HG03097 (cell line): ENCODE data around the gene CNTN4.

Experiments used
- ATAC-seq: cut with Tn5 transposase; IDR thresholded peaks from one replicate; pipeline ENCODE4 v1.9.1; 2021; ENCODE audit not compliant: unreplicated experiment, low FRiP score

CNTN4 gene

DNA sequence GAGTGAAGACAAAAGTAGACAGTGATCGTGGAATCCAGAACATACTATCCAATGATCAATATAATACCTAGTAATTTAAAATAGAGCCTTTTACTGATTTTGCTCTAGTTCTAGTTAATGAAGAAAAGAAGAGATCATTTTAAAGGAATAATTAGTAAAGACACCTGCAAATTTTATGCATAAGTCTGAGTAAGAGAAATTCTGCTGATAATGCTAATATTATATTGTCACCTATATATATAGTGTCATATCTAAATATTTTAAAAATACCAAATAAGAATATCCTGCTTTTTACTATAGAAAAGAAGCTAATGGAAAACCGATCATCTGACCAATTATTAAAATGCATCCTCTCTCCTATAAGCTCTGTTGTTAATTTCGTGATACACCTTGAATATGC, 152.1 kb downstream of the CNTN4 start:
- no peak for ATAC-seq

DNA sequence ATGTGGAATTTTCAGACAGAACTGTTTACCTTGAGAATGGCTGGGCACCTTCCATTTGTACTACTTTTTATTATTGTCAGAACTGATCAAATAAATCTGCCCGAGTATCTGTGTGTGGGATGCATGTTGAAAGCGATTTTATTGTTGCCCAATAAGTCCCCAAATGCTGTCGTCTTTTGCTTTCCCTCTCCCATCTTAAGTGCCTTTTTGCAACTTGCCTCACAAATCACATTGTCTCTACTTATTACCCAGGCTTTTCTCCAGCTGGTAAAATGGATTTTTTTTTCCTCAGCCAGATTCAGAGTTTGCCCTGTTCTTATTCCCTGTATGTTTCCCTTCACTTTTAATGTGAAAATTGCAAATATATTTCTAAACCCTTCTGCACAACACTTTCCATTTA, 163.1 kb downstream of the CNTN4 start:
- ATAC-seq = no peak

DNA sequence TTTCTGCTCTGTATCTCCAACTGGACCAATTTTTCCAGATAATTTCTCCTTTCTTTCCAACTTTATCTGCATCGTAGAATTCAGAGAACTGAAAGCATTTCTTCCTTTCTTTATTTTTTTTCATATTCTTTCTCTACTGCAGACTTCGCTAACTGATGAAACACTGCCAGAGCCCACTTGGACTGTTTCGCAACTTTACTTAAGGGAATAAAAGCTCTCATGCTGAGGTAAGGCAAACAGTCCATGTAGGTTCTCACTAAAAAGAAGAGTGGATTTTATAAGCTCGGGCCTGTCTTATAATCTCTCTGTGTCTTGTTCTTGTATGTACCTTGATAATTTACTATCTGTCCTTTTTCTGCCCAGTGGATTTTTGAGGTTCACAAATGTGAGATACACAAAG, 163.5 kb downstream of the CNTN4 start:
- ATAC-seq = no peak

DNA sequence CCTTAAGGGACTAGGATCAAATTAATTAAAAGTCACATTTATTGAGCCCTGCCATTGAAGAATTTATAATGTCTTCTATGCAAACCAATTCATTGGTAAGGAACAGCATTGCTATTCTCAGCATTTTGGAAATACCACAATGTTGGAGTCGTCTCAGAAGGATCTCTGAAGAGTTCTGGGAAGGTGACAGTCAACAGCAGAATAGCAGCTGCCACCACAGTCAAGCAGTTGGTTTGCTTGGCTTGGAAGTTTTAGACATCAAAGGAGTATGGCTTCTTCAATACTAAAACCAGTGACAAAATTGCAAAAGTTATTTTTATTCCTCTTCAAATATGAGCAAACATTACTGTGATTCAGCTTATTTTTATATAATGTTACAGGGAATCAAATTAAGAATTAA, 167.9 kb downstream of the CNTN4 start:
- no peak for ATAC-seq

DNA sequence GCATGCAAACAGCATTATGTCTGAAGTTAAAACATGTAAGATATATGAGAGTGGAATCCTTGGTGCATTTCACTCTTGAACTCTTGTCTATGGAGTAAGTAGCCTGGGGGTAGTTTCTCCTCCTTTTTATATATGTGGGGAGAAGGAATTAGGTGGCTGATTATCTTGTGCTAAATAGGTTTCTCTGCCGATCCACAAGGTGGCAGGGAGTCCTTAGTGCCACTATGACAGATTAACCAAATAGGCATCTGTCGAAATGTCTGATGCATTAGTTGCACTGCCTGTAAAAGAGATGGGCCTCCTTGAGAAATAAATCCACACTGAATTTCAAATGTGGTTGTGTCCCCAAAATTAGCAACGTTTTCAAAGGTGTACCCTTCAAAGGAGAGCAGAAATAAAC, 170.1 kb downstream of the CNTN4 start:
- ATAC-seq = no peak

DNA sequence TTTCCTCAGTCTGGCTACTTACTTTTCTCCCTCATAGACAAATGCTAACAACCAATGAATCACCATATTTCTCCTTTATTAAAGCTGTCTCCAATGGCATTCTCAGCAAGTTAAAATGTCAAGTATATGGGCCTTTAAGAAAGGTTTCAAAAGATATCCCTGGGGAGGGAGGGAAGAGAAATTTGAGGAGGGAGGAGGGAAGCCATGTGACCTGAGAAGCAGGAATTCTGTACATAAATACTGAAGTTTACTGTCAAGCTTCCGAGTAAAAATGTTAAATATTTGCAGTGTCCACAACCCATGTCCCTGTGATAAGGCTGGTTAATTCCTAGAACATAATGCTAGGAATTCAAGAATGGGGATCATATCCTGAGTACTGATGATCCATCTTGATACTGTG, 175.9 kb downstream of the CNTN4 start:
- no peak for ATAC-seq

DNA sequence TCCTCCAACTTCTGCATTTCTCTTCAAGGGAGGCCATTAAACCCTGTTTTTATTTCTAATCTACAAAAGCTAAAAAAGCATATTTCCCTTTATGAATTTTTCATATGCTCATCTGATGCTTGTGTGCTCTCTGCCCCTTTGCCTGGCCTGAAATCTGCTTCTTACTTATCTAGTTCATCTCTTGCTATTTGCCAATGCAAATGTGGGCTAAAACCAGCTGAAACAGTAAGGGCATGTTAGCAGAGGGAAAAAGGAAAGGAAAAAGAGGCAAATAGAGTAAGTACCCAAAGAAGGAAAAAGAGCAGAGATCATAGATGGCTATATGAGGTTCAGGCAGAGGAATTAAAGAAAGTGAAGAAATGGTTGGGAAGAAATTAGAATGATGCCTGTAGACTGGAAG, 185.2 kb downstream of the CNTN4 start:
- ATAC-seq = no peak

DNA sequence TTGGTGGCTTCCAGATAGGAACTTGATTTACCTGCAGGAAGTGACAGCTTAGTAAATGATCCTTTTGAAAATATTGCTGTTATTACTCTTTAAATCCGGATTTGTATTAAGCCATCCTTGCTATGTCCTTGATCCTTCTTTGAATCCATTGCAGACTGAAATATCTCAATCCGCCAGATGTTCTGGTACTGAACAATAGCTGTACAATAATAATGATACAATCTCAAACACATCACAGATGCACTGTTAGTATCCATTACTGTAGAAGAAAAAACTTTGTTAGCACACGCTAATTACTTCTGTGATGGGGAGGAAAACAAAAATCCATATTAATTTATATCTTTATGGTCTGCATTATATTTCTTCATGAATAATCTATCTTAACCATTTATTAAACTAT, 202.3 kb downstream of the CNTN4 start:
- ATAC-seq = no peak

DNA sequence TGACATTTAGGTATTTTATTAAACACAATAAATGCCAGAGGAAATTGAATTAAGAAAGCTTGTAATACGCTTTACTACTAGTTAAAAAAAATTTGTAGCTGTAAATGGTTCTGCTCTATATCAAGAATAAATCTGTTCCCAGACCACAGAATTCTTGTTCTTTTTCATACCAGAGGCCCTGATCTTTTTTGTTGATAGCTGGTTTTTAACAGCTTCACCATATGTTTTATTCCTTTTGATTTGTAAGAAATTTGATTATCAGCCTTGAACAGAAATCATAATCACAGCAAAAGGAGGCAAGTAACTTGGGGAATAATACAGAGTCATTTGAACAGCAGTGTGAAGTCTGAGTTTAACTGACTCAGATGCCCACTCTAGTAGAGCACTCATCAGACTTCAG, 202.7 kb downstream of the CNTN4 start:
- ATAC-seq = no peak

DNA sequence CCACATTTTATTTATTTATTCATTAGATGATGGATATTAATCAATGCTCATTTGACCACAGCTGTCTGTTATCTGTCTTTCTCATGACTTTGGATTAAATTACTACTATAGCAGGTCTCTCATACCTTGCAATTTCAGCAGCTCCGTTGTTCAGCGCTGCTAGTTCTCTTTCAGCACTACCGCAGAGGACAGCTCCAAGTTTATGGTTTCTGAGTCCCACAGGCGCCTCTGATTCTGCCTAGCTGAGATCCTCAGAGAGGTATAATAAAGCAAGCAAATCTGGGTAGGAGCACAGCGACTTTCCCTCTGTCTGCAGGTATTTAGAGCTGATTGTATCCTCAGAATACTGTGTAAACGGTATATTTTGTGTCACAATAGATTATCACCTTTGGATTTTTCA, 204.9 kb downstream of the CNTN4 start:
- no peak for ATAC-seq

DNA sequence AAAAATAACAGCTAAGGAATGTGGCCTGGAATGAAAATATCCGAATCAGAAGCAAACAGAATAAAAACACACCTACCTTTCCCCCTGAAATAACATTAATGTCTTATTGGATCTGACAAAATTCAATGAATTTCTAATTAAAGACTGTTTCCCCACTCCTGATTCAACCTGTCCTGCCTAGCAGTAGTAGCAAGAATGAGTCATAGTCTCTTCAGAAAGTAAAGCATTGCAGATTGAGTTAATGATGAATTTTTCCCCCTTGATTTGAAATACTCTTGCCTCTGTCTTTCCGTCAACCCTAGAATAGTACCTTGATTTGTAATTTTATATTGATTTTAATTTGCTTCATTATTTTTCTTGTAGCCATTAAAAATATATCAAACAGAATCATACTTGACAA, 212.4 kb downstream of the CNTN4 start:
- no peak for ATAC-seq

DNA sequence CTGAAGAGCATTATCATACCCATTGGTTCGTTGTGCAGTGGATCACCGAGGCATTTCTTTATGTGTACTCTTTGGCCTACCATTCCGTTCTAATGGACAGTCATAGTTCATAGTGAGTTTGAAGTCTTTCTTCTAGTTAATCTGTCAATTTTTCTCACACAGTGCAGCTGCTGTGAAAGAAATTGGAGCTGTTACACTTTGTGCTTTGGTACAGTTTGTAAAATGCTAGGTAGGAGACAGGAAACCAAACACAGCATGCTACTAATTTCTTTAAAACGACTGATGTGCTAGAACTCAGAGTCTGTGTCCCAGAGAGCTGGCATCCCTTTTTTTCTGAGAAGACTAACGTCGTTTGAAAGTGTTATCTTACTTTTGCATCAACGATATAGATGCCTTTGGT, 218.9 kb downstream of the CNTN4 start:
- no peak for ATAC-seq

DNA sequence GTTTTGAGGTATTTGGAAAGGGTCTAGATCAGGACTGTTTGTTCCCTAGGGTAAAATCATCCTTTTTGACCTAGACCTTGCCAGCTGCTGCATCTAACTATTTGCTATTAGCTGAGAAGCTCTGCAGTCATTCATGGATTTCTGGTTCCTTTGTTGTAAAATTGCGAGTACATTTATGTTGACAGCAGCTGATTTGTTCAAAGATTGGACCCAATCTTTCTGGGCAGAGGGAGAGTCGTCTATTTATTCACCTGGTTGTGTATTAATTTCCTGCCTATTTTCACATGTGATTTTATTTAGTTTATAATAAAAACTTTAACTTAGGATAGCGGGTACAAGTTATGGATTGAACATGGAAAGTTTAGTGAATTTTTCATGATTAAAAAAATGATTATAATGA, 236.3 kb downstream of the CNTN4 start:
- no peak for ATAC-seq

DNA sequence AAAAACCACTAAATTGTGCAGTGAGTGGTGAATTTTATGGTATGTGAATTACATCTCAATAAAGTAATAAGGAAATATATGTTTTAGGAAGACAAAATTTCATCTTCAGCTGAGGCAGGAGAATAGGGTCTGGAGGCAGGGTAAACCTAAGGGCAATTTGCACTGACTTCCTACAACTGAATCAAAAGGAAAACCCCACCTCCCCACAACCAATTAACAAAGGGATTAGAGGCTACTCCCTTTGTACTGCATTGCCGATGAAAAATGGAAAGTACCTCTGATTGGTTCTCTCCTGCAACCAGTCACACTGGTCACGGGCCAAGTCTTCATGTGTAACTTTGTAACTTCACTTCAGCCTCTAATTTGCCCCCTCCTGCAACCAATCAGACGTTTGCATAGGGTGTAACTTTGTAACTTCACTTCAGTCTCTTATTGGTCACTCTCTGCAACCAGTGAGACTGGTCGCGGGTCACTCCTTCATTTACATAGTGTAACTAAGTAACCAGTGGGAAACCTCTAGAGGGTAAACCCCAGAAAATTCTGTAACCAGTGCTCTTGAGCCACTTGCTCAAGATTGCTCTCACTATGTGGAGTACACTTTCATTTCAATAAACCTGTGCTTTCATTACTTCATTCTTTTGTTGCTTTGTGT, 244.5 kb downstream of the CNTN4 start:
- ATAC-seq = no peak

DNA sequence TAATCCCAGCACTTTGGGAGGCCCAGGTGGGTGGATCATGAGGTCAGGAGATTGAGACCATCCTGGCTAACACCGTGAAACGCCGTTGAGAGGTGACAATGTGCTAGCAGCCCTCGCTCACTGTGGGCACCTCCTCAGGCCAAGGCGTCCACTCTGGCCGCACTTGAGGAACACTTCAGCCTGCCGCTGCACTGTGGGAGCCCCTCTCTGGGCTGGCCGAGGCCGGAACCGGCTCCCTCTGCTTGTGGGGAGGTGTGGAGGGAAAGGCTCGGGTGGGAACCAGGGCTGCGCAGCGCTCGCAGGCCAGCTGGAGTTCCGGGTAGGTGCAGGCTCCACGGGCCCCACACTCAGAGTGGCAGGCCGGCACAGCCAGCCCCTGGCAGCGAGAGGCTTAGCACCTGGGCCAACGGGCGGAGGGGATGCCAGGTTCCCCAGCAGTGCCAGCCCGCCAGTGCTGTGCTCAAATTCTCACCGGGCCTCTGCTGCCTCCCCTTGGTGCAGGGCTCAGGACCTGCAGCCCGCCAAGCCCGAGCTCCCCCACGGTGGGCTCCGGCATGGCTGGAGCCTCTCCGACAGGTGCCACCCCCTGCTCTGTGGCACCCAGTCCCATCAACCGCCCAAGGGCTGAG, 253.6 kb downstream of the CNTN4 start:
- no peak for ATAC-seq

DNA sequence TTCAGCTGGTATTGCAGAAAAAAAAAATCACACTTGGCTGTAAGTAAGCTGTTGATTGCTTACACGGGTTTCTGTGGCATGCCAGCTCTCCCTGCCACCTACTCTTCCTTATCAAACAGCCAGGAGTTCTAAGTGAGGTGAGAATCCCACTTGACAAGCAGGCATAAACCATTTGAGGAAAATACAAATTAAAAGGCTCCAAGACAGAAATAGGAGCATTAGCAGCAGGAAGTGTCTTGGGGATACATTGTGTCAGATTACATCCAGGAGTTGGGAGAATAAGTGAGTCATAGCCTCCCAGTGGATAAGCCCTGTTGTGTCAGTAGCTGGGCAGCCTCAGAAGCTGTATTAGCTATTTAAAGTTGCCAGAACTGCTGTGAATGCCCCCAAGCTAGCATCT, 256.0 kb downstream of the CNTN4 start:
- no peak for ATAC-seq

DNA sequence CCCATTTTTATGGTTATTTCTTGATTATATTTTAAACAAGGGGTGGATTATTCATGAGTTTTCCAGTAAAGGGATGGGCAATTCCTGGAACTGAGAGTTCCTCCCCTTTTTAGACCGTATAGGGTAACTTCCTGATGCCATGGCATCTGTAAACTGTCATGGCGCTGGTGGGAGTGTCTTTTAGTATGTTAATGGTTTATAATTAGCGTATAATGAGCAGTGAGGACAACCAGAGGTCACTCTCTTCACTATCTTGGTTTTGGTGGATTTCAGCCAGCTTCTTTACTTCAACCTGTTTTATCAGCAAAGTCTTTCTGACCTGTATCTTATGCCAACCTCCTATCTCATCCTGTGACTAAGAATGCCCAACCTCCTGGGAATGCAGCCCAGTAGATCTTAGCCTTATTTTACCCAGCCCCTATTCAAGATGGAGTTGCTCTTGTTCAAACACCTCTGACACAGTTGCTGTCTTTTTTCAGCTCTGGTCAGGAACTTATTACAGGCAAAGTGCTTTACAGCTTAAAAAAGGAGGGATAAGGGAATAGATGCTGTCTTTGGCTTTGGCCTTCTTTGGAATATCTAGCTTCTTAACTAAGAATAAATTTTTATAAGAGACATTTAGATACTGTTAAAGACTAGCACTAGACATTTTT, 257.8 kb downstream of the CNTN4 start:
- no peak for ATAC-seq

DNA sequence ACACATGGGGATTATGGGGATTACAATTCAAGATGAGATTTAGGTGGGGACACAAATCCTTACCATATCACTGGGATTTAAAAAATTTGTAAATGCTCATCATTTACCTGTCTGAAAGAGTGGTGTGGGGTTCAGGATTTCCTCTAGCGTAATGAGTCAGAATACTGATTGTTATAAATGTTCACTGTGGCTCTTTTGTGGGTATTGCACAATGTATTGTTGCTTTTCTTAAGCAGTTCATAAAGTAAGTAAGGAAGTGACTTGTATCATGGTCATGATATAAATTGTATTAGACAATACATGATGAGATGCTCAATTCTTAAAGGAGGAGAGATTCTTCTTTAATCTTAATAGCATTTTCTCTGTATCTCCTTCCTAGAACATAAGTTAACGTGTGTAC, 262.1 kb downstream of the CNTN4 start:
- ATAC-seq = no peak

DNA sequence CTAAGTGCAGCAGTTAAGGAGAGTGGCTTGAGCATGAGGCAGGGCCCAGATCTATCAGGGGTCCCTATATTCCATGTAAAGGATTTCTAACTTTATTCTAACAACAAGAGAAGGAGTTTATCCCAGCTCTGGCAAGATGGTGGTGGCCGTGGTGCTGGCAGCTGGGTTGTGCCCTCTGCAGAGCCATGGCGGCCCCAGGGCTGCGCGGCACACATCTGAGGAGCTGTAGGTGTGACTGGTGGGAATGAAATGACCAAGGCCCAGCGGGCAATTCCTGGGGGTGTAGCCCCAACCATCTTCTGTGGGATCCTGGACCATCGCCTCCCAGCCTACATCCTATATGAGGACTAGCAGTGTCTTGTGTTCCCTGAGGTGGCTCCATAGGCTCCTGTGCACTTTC, 263.5 kb downstream of the CNTN4 start:
- no peak for ATAC-seq

DNA sequence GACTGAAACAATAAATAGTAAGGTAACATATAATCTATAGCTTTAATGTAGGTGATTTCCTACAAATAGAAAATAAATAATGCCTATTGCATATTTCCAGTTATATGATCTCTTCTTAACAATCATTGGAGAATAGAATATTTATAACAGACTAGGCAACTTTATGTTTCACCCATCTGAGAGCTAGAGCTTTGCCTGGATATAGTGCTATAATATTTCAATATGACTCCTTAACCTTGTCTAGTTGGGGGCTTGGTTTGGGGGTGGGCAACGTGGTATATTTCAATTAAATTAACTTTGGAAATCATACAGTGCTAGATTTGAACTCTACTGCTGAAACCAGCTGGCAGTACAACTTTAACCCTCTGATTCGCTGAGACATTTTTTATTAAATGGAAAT, 265.2 kb downstream of the CNTN4 start:
- no peak for ATAC-seq

DNA sequence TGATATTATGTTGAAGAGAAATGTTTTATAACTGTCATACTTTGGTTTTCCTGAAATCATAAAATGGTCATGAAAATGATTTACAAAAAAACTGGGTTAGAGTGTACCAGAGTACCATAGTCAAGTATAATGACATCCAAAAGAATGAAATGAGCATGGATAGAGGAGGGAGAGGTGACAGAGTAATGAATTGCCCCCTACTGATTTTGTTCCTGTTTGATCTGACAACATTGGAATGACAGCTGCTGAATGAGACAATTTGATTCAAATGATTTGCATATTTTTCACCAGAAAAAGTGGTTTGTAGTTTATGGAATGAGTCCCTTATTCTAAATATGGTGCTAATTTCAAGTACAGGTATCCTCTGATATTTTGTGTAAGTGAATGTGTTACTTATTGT, 271.7 kb downstream of the CNTN4 start:
- ATAC-seq = no peak

DNA sequence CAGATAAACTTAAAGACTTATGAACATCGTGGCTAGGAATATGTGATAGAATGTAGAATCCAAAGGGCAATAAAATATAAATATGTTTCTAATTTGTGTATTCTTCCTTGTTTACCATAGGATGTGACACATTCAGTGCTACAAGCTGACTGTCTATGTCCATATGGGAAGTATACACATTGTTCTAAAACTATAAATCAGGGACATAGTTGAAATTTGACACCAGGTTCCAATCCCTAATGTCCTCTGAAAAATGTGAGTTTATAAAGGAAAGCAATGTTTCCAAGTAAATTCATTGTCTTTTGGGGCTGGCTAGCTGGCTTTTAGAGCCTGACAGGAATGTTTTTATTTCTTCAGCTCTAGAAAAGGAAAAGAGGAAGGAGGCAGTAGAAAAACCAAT, 273.6 kb downstream of the CNTN4 start:
- no peak for ATAC-seq
